Measurements from ENCODE around the gene CYP27B1. TPM values are rescaled to one million over a fixed set of nuclear protein-coding genes. Genes with fewer than 3 reads are reported as not detected.
A peak's percentile ranks its signal among the peaks of the same experiment; 100 is the strongest.

The CYP27B1 gene
- total and polyA plus RNA-seq, 2 donors (not counting 3 experiments of a cell fraction or from before 2014, with no cell fraction given), result 0.62 to 2.7 TPM

DNA sequence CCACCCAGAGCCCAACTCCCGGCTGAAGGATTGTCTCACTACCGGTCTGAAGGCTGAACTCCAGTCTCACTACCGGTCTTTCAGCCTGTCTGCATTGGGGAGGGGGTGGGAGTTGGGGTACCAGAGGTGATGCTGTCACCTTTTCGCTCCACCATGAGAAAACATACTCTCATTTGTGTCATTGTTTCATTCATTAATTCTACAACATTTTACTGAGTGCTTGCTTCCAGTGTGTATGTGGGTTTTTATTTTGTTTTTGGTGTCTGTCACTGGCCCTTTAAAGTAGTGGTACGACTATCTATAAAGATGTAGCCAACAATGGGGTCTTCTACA is 14.2 kb downstream of the CYP27B1 start:
- Histone ChIP-seq H3K9me3 (replicated peaks; ENCODE audit: control insufficient read depth, insufficient read depth, low read length) (no peaks in the 10 kb centered on the region), H3K4me2 (ENCODE audit: insufficient read depth, low read length) (peak overlapping the region; percentile 53), H3K9me1 (replicated peaks; ENCODE audit: control insufficient read depth, extremely low read depth, insufficient read depth, low read length) (no peaks in the 10 kb centered on the region), H2AFZ (ENCODE audit: low read depth, low read length) (peak overlapping the region; percentile 19), H3K4me1 (ENCODE audit: control insufficient read depth, extremely low read depth, insufficient read depth, low read length) (peaks cover 17% of the 10 kb centered on the region), H3K36me3 (ENCODE audit: control insufficient read depth in 2 of 2, extremely low read depth in 1 of 2, insufficient read depth in 2 of 2, low read length in 2 of 2) (peaks cover 4 to 19% of the 10 kb centered on the region in 2 experiments), H4K20me1 (replicated peaks; ENCODE audit: control insufficient read depth, extremely low read depth, insufficient read depth, low read length) (no peaks in the 10 kb centered on the region), H3K27ac (ENCODE audit: insufficient read depth, low read depth, low read length) (no peak overlapping the region), H3K27me3 (ENCODE audit: control insufficient read depth in 2 of 2, insufficient read depth in 2 of 2, low read length in 2 of 2) (peaks cover 22 to 28% of the 10 kb centered on the region in 2 experiments), H3K79me2 (ENCODE audit: control insufficient read depth, insufficient read depth, low read length) (peaks cover 19% of the 10 kb centered on the region), H3K4me3 (replicated peaks in 1 of 3; ENCODE audit: insufficient read depth in 1 of 3, low read depth in 1 of 3, low read length in 3 of 3) (peak overlapping the region in 2 of 3 experiments; percentile 3 to 25), H3K9ac (replicated peaks; ENCODE audit: extremely low read depth, insufficient read depth, low read length) (no peak overlapping the region)
- FAIRE-seq (no peak), DNase-seq (ENCODE audit: low read depth, low spot score) (no peak)
- no TSS peak for BruUV-seq (replicated peaks)
- POLR2A ChIA-PET, result no interaction called here
- intact Hi-C loops (cut with micrococcal nuclease) (loop anchor here (1.0 kb wide), 2 partner anchors 20 to 26 kb away; partner anchors contain the start of genes EEF1AKMT3 and METTL1), dilution Hi-C loops (cut with MboI; ENCODE audit: extremely low pct_ligation_motif_present, low sequenced_read_pairs) (no loop called here)
- TF ChIP-seq JUN (IDR thresholded peaks at IDR 0.05; ENCODE audit: borderline replicate concordance, insufficient read depth, insufficient read length, low read depth) (no peak), POLR2A (IDR thresholded peaks at IDR 0.05; ENCODE audit: low read depth, low read length) (peak; percentile 12)
- CTCF ChIA-PET, result interaction anchor here (0.8 to 1.2 kb wide), 2 partner anchors 12 to 26 kb away, joined by 3 to 5 read pairs; no protein-coding TSS in a partner anchor

DNA sequence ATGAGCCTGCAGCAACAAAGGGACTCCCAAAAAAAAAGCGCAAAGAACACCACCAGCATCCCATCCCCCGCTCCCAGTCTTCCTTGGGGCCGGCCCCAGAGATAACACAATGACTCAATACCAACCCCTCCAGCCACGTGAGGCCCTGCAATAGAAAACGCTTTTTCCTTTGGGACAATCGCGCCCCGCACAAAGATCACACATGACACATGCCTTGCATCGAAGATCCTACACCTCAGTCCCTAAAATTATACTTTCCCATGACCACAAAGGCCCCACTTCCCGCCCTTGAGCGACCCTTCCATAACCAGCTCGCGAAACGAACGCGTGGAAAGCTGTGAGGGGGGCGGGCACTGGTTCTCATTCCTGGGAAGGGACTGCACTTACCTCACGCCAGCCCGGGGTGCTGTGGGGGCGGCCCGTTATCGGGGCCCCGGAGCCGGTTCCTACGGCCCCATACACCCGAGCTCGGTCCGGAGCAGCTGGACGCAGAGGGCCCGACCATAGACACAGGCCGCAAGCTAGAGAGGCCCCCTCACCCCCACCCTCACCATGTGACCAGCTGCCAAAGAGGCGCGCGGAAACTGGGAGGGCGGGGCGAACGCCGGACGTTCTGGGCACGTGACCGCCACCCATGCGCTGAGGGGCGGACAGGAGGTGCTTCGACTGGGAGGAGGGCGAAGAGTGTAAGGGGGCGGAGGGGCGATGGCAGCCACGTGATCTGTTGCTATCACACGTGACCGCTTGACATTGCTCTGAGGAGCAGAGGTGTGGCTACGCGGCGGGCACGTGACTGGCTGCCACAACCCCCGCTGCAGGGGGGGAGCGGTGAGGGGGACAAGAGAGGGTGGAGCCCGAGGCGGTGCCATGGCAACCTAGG is 14.8 kb downstream of the CYP27B1 start, which contains the start of gene CDK4:
TSS of gene CDK4 (minus strand) at position 523 of the 880 bp plus-strand sequence. CDS start 593 bp downstream, outside the sequence.
- Histone ChIP-seq H3K27me3 (ENCODE audit: control insufficient read depth in 2 of 2, insufficient read depth in 2 of 2, low read length in 2 of 2) (peaks cover 22 to 28% of the 10 kb centered on the region in 2 experiments), H3K4me3 (replicated peaks in 1 of 3; ENCODE audit: insufficient read depth in 1 of 3, low read depth in 1 of 3, low read length in 3 of 3) (peak within 1 kb of the TSS; percentile 19 to 78 (median 61)), H3K4me1 (ENCODE audit: control insufficient read depth, extremely low read depth, insufficient read depth, low read length) (peaks cover 17% of the 10 kb centered on the region), H2AFZ (ENCODE audit: low read depth, low read length) (peak within 1 kb of the TSS; percentile 29), H3K79me2 (ENCODE audit: control insufficient read depth, insufficient read depth, low read length) (peaks cover 19% of the 10 kb centered on the region), H3K9ac (replicated peaks; ENCODE audit: extremely low read depth, insufficient read depth, low read length) (peak within 1 kb of the TSS; percentile 88), H3K36me3 (ENCODE audit: control insufficient read depth in 2 of 2, extremely low read depth in 1 of 2, insufficient read depth in 2 of 2, low read length in 2 of 2) (peaks cover 4 to 22% of the 10 kb centered on the region in 2 experiments), H3K27ac (ENCODE audit: insufficient read depth, low read depth, low read length) (peak within 1 kb of the TSS; percentile 68), H4K20me1 (replicated peaks; ENCODE audit: control insufficient read depth, extremely low read depth, insufficient read depth, low read length) (no peaks in the 10 kb centered on the region), H3K4me2 (ENCODE audit: insufficient read depth, low read length) (peak within 1 kb of the TSS; percentile 86), H3K9me3 (replicated peaks; ENCODE audit: control insufficient read depth, insufficient read depth, low read length) (no peaks in the 10 kb centered on the region), H3K9me1 (replicated peaks; ENCODE audit: control insufficient read depth, extremely low read depth, insufficient read depth, low read length) (no peaks in the 10 kb centered on the region)
- TF ChIP-seq CTCF (IDR thresholded peaks at IDR 0.05; ENCODE audit: extremely low read depth in 1 of 2, insufficient read depth in 1 of 2, low read depth in 1 of 2, low read length in 2 of 2) (no peak), FOS (IDR thresholded peaks at IDR 0.05; ENCODE audit: borderline replicate concordance, insufficient read depth, low read length) (peak; percentile 46), MAX (IDR thresholded peaks at IDR 0.05; ENCODE audit: insufficient read depth, insufficient read length) (peak; percentile 100), GATA2 (IDR thresholded peaks at IDR 0.05; ENCODE audit: insufficient read depth, insufficient read length, low read depth, low read length) (peak; percentile 35), POLR2AphosphoS5 (IDR thresholded peaks at IDR 0.05; ENCODE audit: insufficient read depth, low read depth, low read length) (peak; percentile 76), EZH2 (IDR thresholded peaks at IDR 0.05; ENCODE audit: borderline replicate concordance, low read depth, low read length, severe bottlenecking) (no peak), MYC (IDR thresholded peaks at IDR 0.05; ENCODE audit: low read depth, low read length) (peak; percentile 33), POLR2A (IDR thresholded peaks at IDR 0.05; ENCODE audit: low read depth, low read length) (peak; percentile 84), JUN (IDR thresholded peaks at IDR 0.05; ENCODE audit: borderline replicate concordance, insufficient read depth, insufficient read length, low read depth) (no peak)
- FAIRE-seq, result peak; percentile 97
- dilution Hi-C loops (cut with MboI; ENCODE audit: extremely low pct_ligation_motif_present, low sequenced_read_pairs), result no loop called here
- intact Hi-C loops (cut with micrococcal nuclease), result loop anchor here (1.0 kb wide), 2 partner anchors 20 to 26 kb away; partner anchors contain the start of genes EEF1AKMT3 and METTL1
- CTCF ChIA-PET, result interaction anchor here (0.8 to 1.2 kb wide), 2 partner anchors 12 to 26 kb away, joined by 3 to 5 read pairs; no protein-coding TSS in a partner anchor
- TSS peak; percentile 67 for BruUV-seq (replicated peaks)
- peak; percentile 100 for DNase-seq (ENCODE audit: low read depth, low spot score)
- POLR2A ChIA-PET, result no interaction called here

All from endothelial cell of umbilical vein (primary cell).